Activated CD8-positive, alpha-beta T cell treated with anti-CD3 and anti-CD28 coated beads for 36 hours (primary cell): Measurements from ENCODE around the gene TLR4. TPM values are rescaled to one million over a fixed set of nuclear protein-coding genes. Genes with fewer than 3 reads are reported as not detected.

Experiments
- ATAC-seq: fragments of 200-7000 bp; cut with Tn5 transposase; one replicate; pipeline ENCODE4 v1.10.0; 2021; ENCODE audit warnings: mild to moderate bottlenecking, moderate library complexity
- CTCF ChIA-PET: fragments of 350-600 bp; sonication (Branson Sonifier 250); formaldehyde crosslinking; loops from one replicate; lab custom pipeline; 2021; ENCODE audit warnings: antibody characterized with exemption; lab: Charles Lee
- POLR2A ChIA-PET: fragments of 350-600 bp; sonication (Branson Sonifier 250); formaldehyde crosslinking; loops from one replicate; lab custom pipeline; 2021; ENCODE audit warnings: antibody characterized with exemption; lab: Charles Lee
- DNase-seq: peaks from one replicate; pipeline ENCODE4 v3.0.0-alpha.2; 2020
- H3K27ac Mint-ChIP-seq: one replicate; pipeline ENCODE4 v1.8.0; 2021; ENCODE audit warnings: mild to moderate bottlenecking, mixed read lengths
- H3K27me3 Mint-ChIP-seq: one replicate; pipeline ENCODE4 v1.8.0; 2021; ENCODE audit warnings: mixed read lengths
- H3K36me3 Mint-ChIP-seq: one replicate; pipeline ENCODE4 v1.8.0; 2021; ENCODE audit warnings: low read depth, mixed read lengths
- H3K4me1 Mint-ChIP-seq: one replicate; pipeline ENCODE4 v1.8.0; 2021; ENCODE audit warnings: low read depth, mixed read lengths
- H3K4me3 Mint-ChIP-seq: one replicate; pipeline ENCODE4 v1.8.0; 2021; ENCODE audit warnings: mild to moderate bottlenecking, moderate library complexity, mixed read lengths
- H3K9me3 Mint-ChIP-seq: one replicate; pipeline ENCODE4 v1.8.0; 2021; ENCODE audit warnings: mixed read lengths
- CTCF ChIP-seq: fragments of 200-600 bp; IDR thresholded peaks from one replicate; pipeline ENCODE4 v1.8.0; 2022; ENCODE audit warnings: antibody characterized with exemption, mild to moderate bottlenecking
- intact Hi-C: fragments of 100-400 bp; cut with micrococcal nuclease; formaldehyde crosslinking; loops from one replicate; pipeline ENCODE4 v1.10.0; 2022
- total RNA-seq, 2 experiments: library from RNA; stranded (reverse); gene quantifications; one replicate each; pipeline ENCODE4 v1.2.3, GENCODE V29; 2021

TLR4 gene
- total RNA-seq, 2 experiments from 2014 or later, result not detected

GRCh38 chr9:117722108-117722761 is 18.0 kb downstream of the TLR4 start:
- ATAC-seq, result no peak

GRCh38 chr9:117723986-117724625 is 19.9 kb downstream of the TLR4 start:
- H3K4me1 Mint-ChIP-seq, result no peaks in the 10 kb centered on the region
- H3K9me3 Mint-ChIP-seq, result no peaks in the 10 kb centered on the region
- no peak overlapping the region for H3K4me3 Mint-ChIP-seq
- TF ChIP-seq CTCF, result no peak
- H3K27ac Mint-ChIP-seq, result no peak overlapping the region
- no peak for DNase-seq
- intact Hi-C loops, result no loop called here
- ChIA-PET POLR2A (interaction anchor here (0.7 kb wide), 1 partner anchor 89 kb away, joined by 3 read pairs; no protein-coding TSS in a partner anchor), CTCF (no interaction called here)
- H3K27me3 Mint-ChIP-seq, result no peaks in the 10 kb centered on the region
- no peak for ATAC-seq
- no peaks in the 10 kb centered on the region for H3K36me3 Mint-ChIP-seq

More at GRCh38 chr9:117722108-117722761, 18.0 kb downstream of the TLR4 start:
- TF ChIP-seq CTCF, result no peak
- Mint-ChIP-seq H3K27ac (no peak overlapping the region), H3K27me3 (no peaks in the 10 kb centered on the region), H3K4me3 (no peak overlapping the region), H3K4me1 (no peaks in the 10 kb centered on the region), H3K36me3 (no peaks in the 10 kb centered on the region), H3K9me3 (no peaks in the 10 kb centered on the region)
- intact Hi-C loops, result no loop called here
- no peak for DNase-seq
- ChIA-PET CTCF (no interaction called here), POLR2A (no interaction called here)

GRCh38 chr9:117725426-117725887 is 21.3 kb downstream of the TLR4 start:
- ATAC-seq (no peak), DNase-seq (no peak)
- TF ChIP-seq CTCF, result no peak
- intact Hi-C loops, result no loop called here
- CTCF ChIA-PET, result no interaction called here
- H3K4me3 Mint-ChIP-seq, result no peak overlapping the region
- H3K4me1 Mint-ChIP-seq, result no peaks in the 10 kb centered on the region
- no peaks in the 10 kb centered on the region for H3K36me3 Mint-ChIP-seq
- no peak overlapping the region for H3K27ac Mint-ChIP-seq
- no peaks in the 10 kb centered on the region for H3K9me3 Mint-ChIP-seq
- no peaks in the 10 kb centered on the region for H3K27me3 Mint-ChIP-seq
- POLR2A ChIA-PET, result no interaction called here

GRCh38 chr9:117729375-117729774 is 25.2 kb downstream of the TLR4 start:
- no peak overlapping the region for H3K27ac Mint-ChIP-seq
- POLR2A ChIA-PET, result no interaction called here
- TF ChIP-seq CTCF, result no peak
- H3K36me3 Mint-ChIP-seq, result no peaks in the 10 kb centered on the region
- DNase-seq (no peak), ATAC-seq (no peak)
- no peak overlapping the region for H3K4me3 Mint-ChIP-seq
- H3K9me3 Mint-ChIP-seq, result no peaks in the 10 kb centered on the region
- H3K4me1 Mint-ChIP-seq, result no peaks in the 10 kb centered on the region
- intact Hi-C loops, result no loop called here
- H3K27me3 Mint-ChIP-seq, result peaks cover 2% of the 10 kb centered on the region
- CTCF ChIA-PET, result no interaction called here

GRCh38 chr9:117732494-117732893 is 28.3 kb downstream of the TLR4 start:
- H3K27ac Mint-ChIP-seq, result no peak overlapping the region
- no peaks in the 10 kb centered on the region for H3K4me1 Mint-ChIP-seq
- DNase-seq, result no peak
- POLR2A ChIA-PET, result no interaction called here
- ATAC-seq, result no peak
- CTCF ChIA-PET, result interaction anchor here (1.0 kb wide), 1 partner anchor 11 kb away, joined by 3 read pairs; no protein-coding TSS in a partner anchor
- H3K9me3 Mint-ChIP-seq, result no peaks in the 10 kb centered on the region
- intact Hi-C loops, result no loop called here
- no peaks in the 10 kb centered on the region for H3K36me3 Mint-ChIP-seq
- H3K27me3 Mint-ChIP-seq, result peaks cover 5% of the 10 kb centered on the region
- no peak for TF ChIP-seq CTCF
- no peak overlapping the region for H3K4me3 Mint-ChIP-seq
